NOMO-1 (cell line): ENCODE measurements around the gene DOCK1.

ENCODE experiments used
- DNase-seq, 2 experiments: peaks; one replicate each; lab custom pipeline; 2025; ENCODE audit not compliant: unreplicated experiment in 2 of 2; lab: John Stamatoyannopoulos, UW

DOCK1 gene

GRCh38 chr10:127033216-127034033 is 128.2 kb downstream of the DOCK1 start:
- DNase-seq, result no peak

GRCh38 chr10:127034034-127034633 is 128.9 kb downstream of the DOCK1 start:
- DNase-seq, result no peak

GRCh38 chr10:127034790-127035189 is 129.6 kb downstream of the DOCK1 start:
- DNase-seq, result no peak

- DNase-seq, result no peak
These were observed 130.6 kb downstream of the DOCK1 start for GRCh38 chr10:127035827-127036226.

- DNase-seq, result no peak
These were observed 131.8 kb downstream of the DOCK1 start for GRCh38 chr10:127036987-127037386.

- no peak for DNase-seq
These were observed 134.2 kb downstream of the DOCK1 start for GRCh38 chr10:127039435-127039834.

- DNase-seq, result no peak
These were observed 135.5 kb downstream of the DOCK1 start for GRCh38 chr10:127040756-127041155.

GRCh38 chr10:127041552-127041951 is 136.3 kb downstream of the DOCK1 start:
- DNase-seq, result no peak

- DNase-seq, result no peak
These were observed 138.1 kb downstream of the DOCK1 start for GRCh38 chr10:127043301-127043700.

GRCh38 chr10:127044186-127044585 is 139.0 kb downstream of the DOCK1 start:
- DNase-seq, result no peak

- no peak for DNase-seq
These were observed 142.0 kb downstream of the DOCK1 start for GRCh38 chr10:127046975-127047877.

- DNase-seq, result no peak
These were observed 142.6 kb downstream of the DOCK1 start for GRCh38 chr10:127047878-127048238.

- no peak for DNase-seq
These were observed 143.4 kb downstream of the DOCK1 start for GRCh38 chr10:127048630-127049029.

- DNase-seq, result no peak
These were observed 146.8 kb downstream of the DOCK1 start for GRCh38 chr10:127052001-127052400.

- DNase-seq, result no peak
These were observed 150.0 kb downstream of the DOCK1 start for GRCh38 chr10:127055263-127055662.

GRCh38 chr10:127059314-127059713 is 154.1 kb downstream of the DOCK1 start:
- no peak for DNase-seq

GRCh38 chr10:127063762-127064161 is 158.5 kb downstream of the DOCK1 start:
- no peak for DNase-seq

- no peak for DNase-seq
These were observed 159.2 kb downstream of the DOCK1 start for GRCh38 chr10:127064474-127064873.

- no peak for DNase-seq
These were observed 162.4 kb downstream of the DOCK1 start for GRCh38 chr10:127067542-127068194.

GRCh38 chr10:127068485-127068884 is 163.3 kb downstream of the DOCK1 start:
- DNase-seq, result no peak

- DNase-seq, result no peak
These were observed 164.2 kb downstream of the DOCK1 start for GRCh38 chr10:127069436-127069835.
